Measurements from ENCODE around the gene KRTAP5-11.

KRTAP5-11 gene

DNA sequence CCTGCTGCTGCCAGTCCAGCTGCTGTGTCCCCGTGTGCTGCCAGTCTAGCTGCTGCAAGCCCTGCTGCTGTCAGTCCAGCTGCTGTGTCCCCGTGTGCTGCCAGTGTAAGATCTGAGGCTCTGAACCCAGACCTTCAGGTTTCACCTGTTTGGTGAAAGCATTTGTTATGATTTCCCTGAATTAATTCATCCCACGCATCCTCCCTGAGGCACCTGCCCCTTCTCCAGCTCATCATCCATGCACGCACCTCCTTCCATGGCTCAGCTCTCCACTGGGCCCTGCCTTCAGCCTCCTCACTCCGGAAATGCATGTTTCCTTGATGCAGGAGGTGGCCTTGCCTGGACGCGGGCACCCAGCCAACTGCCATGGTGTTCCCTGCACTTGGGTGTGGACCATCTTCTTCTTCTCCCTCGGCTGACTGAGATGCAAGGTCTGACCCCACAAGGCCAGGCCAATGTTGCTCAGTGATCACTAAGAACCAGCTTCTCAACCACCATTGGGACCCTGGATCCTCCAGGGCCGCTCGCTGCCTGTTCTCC is 16.5 kb downstream of the KRTAP5-11 start:
- no peak overlapping the region for H3K27ac ChIP-seq
- no peak overlapping the region for H3K4me3 ChIP-seq
- H3K9me3 ChIP-seq = no peaks in the 10 kb centered on the region
- no peak for TF ChIP-seq Cebpa-rat (IDR thresholded peaks at IDR 0.05)
- H3K36me3 ChIP-seq = no peaks in the 10 kb centered on the region
- H3K27me3 ChIP-seq = 0 out of 2 replicates have a peak, but pooled peaks cover 6% of the 10 kb centered on the region
- H4K20me1 ChIP-seq = 0 out of 2 replicates have a peak, but pooled peaks cover 6% of the 10 kb centered on the region
- no peak overlapping the region for H3K9ac ChIP-seq
- H3K4me1 ChIP-seq = peaks cover 16% of the 10 kb centered on the region
- peak overlapping the region; percentile 40 for H3K4me2 ChIP-seq

DNA sequence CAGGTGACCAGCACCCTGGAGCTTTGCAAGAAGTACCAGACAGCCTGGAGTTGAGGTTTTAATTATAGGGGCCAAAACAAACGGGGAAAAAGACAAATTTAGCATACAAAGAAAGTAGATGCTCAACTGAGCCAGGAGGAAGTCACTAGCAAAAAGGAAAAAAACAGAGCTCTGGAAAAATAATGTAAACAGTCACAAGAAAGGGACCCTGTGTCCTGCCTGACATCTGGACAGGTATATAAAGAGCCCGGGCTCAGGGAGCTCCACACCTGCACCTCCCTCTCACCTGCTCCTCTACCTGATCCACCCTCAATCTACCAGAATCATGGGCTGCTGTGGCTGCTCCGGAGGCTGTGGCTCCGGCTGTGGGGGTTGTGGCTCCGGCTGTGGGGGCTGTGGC is 17.4 kb downstream of the KRTAP5-11 start, which contains the start of gene KRTAP5-10:
KRTAP5-10 (plus strand) TSS at position 301 of the 400 bp plus-strand sequence; CDS start at position 326, 25 bp downstream.
- H3K27me3 ChIP-seq = 0 out of 2 replicates have a peak, but pooled peaks cover 6% of the 10 kb centered on the region
- no peaks in the 10 kb centered on the region for H3K9me3 ChIP-seq
- no peak for TF ChIP-seq Cebpa-rat (IDR thresholded peaks at IDR 0.05)
- H3K4me3 ChIP-seq = no peak within 1 kb of the TSS
- peak within 1 kb of the TSS; percentile 40 for H3K4me2 ChIP-seq
- no peaks in the 10 kb centered on the region for H3K36me3 ChIP-seq
- H3K9ac ChIP-seq = no peak within 1 kb of the TSS
- no peak within 1 kb of the TSS for H3K27ac ChIP-seq
- H3K4me1 ChIP-seq = peaks cover 16% of the 10 kb centered on the region
- H4K20me1 ChIP-seq = 0 out of 2 replicates have a peak, but pooled peaks cover 6% of the 10 kb centered on the region

DNA sequence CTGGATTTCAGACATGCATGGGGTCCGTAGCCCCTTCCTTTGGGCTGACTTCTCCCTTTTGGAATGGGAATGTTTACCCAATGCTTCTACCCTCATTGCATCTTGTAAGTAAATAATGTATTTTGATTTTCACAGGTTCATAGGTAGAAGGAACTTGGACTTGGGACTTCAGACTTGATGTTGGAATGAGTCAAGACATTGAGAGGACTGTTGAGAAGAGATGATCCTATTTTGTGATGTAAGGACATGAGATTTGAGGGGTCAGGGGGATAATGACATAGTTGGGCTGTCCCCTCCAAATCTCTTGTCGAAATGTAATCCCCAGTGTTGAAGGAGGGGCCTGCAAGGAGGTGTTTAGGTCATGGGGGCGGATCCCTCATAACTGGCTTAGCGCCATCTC is 18.2 kb downstream of the KRTAP5-11 start:
- no peaks in the 10 kb centered on the region for H3K36me3 ChIP-seq
- H3K4me2 ChIP-seq = no peak overlapping the region
- H3K9ac ChIP-seq = no peak overlapping the region
- peaks cover 16% of the 10 kb centered on the region for H3K4me1 ChIP-seq
- TF ChIP-seq Cebpa-rat (IDR thresholded peaks at IDR 0.05) = no peak
- H3K27ac ChIP-seq = no peak overlapping the region
- no peaks in the 10 kb centered on the region for H3K9me3 ChIP-seq
- 0 out of 2 replicates have a peak, but pooled peaks cover 6% of the 10 kb centered on the region for H3K27me3 ChIP-seq
- H4K20me1 ChIP-seq = 0 out of 2 replicates have a peak, but pooled peaks cover 6% of the 10 kb centered on the region
- no peak overlapping the region for H3K4me3 ChIP-seq

DNA sequence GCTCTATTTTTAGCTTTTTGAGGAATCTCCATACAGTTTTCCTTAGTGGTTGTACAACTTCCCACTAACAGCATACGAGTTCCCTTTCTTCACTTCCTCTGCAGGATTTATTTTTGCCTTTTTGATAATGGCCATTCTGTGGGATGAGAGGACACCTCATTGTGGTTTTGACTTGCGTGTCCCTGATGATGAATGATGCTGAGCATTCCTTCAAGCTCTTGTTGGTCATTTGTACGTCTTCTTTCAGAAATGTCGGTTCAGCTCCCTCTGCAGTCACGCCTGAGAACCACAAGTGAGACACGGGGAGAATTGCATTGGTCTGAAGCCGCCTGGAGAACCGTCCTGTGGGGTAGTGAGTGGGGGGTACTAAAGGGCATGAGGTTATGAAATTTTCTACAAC is 19.3 kb downstream of the KRTAP5-11 start:
- Histone ChIP-seq H3K27ac (no peak overlapping the region), H3K9ac (no peak overlapping the region), H3K27me3 (0 out of 2 replicates have a peak, but pooled peaks cover 6% of the 10 kb centered on the region), H3K9me3 (no peaks in the 10 kb centered on the region), H3K4me2 (no peak overlapping the region), H3K36me3 (no peaks in the 10 kb centered on the region), H3K4me3 (no peak overlapping the region), H4K20me1 (0 out of 2 replicates have a peak, but pooled peaks cover 6% of the 10 kb centered on the region), H3K4me1 (peaks cover 16% of the 10 kb centered on the region)
- TF ChIP-seq Cebpa-rat (IDR thresholded peaks at IDR 0.05) = no peak

DNA sequence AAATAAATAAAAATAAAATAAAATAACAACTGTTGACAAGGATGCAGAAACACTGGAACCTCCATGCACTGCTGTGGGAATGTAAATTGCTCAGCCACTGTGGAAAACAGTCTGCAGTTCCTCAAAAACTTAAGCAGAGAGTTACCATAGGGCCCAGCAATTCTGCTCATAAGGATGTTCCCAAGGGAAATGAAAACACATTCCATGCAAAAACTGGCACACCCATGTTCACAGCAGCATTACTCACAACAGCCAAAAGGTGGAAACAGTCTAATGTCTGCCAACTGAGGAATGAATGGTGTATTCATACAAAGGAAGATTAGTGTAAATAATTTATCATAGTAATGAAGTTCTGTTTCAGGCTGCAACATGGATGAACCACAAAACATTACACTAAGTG is 20.6 kb downstream of the KRTAP5-11 start:
- 0 out of 2 replicates have a peak, but pooled peaks cover 6% of the 10 kb centered on the region for H3K27me3 ChIP-seq
- H4K20me1 ChIP-seq = 0 out of 2 replicates have a peak, but pooled peaks cover 6% of the 10 kb centered on the region

DNA sequence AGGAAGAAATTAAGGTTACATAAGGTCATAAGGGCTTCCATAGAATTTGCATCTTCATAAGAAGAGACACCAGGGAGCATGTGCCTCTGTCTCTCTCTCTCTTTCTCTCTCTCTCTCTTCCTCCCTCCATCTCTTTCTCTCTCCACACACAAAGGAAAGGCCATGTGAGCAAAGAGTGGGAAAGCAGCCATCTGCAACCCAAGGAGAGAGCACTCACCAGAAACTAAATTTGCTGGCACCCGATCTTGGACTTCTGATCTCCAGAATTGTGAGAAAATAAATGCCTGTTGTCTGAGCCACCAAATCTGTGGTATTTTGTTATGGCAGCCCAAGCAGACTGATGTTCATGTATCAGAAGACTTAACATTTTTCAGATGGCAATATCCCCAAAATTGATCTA is 23.7 kb downstream of the KRTAP5-11 start:
- Histone ChIP-seq H3K9me3 (no peaks in the 10 kb centered on the region), H4K20me1 (0 out of 2 replicates have a peak, but pooled peaks cover 4% of the 10 kb centered on the region), H3K27ac (no peak overlapping the region), H3K36me3 (no peaks in the 10 kb centered on the region), H3K4me3 (no peak overlapping the region), H3K9ac (no peak overlapping the region), H3K4me2 (no peak overlapping the region), H3K4me1 (no peaks in the 10 kb centered on the region), H3K27me3 (0 out of 2 replicates have a peak, but pooled peaks cover under 1% of the 10 kb centered on the region)
- TF ChIP-seq Cebpa-rat (IDR thresholded peaks at IDR 0.05) = no peak

More for the DNA sequence above, 20.6 kb downstream of the KRTAP5-11 start:
- Histone ChIP-seq H3K4me2 (no peak overlapping the region), H3K4me1 (peaks cover 16% of the 10 kb centered on the region), H3K36me3 (no peaks in the 10 kb centered on the region), H3K9me3 (no peaks in the 10 kb centered on the region), H3K4me3 (no peak overlapping the region), H3K27ac (no peak overlapping the region), H3K9ac (no peak overlapping the region)
- TF ChIP-seq Cebpa-rat (IDR thresholded peaks at IDR 0.05) = no peak

DNA sequence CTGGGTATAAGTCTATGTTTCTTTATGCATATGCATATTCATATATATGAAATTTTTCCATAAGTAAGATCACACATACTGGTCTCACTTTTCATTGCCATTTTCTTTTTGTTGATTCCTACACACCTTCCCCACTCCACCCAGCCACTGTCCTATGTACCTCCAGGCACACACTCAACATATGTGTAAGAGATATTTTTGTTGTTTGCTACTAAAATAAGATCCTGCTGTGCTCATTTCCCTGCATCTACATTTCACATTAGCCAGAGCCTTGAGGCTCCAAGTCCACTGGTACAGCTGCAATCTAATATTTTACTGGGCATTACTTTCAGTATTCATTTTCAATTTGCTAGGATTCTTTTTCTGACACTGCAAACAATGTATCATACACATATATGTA is 25.4 kb downstream of the KRTAP5-11 start:
- no peaks in the 10 kb centered on the region for H3K36me3 ChIP-seq
- no peaks in the 10 kb centered on the region for H4K20me1 ChIP-seq
- H3K4me1 ChIP-seq = no peaks in the 10 kb centered on the region

DNA sequence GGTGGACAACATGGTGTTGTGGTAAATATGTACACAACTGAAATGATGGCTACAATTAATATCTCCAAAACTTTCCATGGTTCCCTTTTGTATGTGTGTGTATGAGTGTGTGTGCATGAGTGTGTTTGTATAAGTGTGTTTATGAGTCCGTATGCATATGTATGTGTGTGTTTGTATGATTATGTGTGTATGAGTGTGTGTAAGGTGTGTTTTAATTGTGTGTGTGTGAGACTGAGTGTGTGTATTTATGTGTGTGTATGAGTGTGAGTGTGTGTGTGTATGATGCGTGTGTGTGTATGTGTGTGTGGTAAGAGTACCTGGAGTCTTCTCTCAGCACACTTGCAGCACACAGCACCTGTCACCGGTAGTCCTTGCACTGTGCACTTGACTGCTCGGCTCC is 26.7 kb downstream of the KRTAP5-11 start:
- no peaks in the 10 kb centered on the region for H3K9me3 ChIP-seq
- H3K27ac ChIP-seq = no peak overlapping the region
- H3K9ac ChIP-seq = no peak overlapping the region
- no peak overlapping the region for H3K4me2 ChIP-seq
- H3K27me3 ChIP-seq = no peaks in the 10 kb centered on the region
- no peaks in the 10 kb centered on the region for H3K36me3 ChIP-seq
- no peak for TF ChIP-seq Cebpa-rat (IDR thresholded peaks at IDR 0.05)
- H4K20me1 ChIP-seq = no peaks in the 10 kb centered on the region
- 0 out of 2 replicates have a peak, but pooled peaks cover 4% of the 10 kb centered on the region for H3K4me1 ChIP-seq
- H3K4me3 ChIP-seq = no peak overlapping the region

More for the DNA sequence above, 25.4 kb downstream of the KRTAP5-11 start:
- no peak for TF ChIP-seq Cebpa-rat (IDR thresholded peaks at IDR 0.05)
- no peak overlapping the region for H3K4me2 ChIP-seq
- H3K9me3 ChIP-seq = no peaks in the 10 kb centered on the region
- H3K4me3 ChIP-seq = no peak overlapping the region
- H3K9ac ChIP-seq = no peak overlapping the region
- no peak overlapping the region for H3K27ac ChIP-seq
- H3K27me3 ChIP-seq = no peaks in the 10 kb centered on the region

DNA sequence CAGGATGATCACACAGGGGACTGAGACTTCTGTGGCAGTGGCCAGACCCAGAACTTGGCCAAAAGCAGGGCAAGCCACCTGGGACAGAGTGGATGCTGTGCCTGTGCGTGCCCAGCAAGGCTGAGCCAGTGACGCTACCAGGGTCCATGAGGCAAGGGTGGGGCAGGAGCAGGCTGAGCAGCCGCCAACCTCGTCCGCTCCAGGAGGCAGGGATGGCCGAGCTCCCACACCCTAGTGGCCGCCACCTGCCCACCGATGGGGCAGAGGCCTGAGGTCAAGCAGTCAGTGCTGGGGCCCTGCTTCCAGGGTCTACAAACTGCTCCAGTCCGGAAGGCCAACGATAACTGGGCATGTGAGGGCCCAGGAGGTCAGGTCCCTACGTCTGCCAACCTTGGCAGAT is 27.2 kb downstream of the KRTAP5-11 start:
- H3K4me1 ChIP-seq = 0 out of 2 replicates have a peak, but pooled peaks cover 4% of the 10 kb centered on the region
- TF ChIP-seq Cebpa-rat (IDR thresholded peaks at IDR 0.05) = no peak
- H3K36me3 ChIP-seq = no peaks in the 10 kb centered on the region
- no peak overlapping the region for H3K9ac ChIP-seq
- no peak overlapping the region for H3K4me3 ChIP-seq
- H3K27me3 ChIP-seq = no peaks in the 10 kb centered on the region
- no peaks in the 10 kb centered on the region for H3K9me3 ChIP-seq
- no peak overlapping the region for H3K27ac ChIP-seq
- H4K20me1 ChIP-seq = no peaks in the 10 kb centered on the region
- no peak overlapping the region for H3K4me2 ChIP-seq

DNA sequence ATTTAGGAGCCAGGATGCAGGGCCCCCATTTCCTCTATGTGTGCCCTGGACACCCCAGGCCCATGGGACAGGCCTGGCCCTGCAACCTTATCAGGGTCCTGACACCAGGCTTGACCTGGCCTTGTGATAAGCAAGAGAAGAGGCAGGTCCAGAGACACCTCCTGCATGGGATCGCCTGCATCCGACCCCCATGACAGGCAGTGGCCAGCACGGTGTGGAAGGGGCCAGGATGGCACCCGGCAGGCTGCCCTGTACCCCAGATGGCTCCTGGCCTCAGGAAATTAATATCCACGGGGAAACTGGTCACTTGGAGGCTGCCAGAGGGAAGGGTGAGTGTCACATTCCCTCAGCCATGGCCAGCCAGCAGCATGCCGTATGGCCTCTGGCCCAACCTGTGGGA is 27.7 kb downstream of the KRTAP5-11 start:
- Histone ChIP-seq H3K4me3 (no peak overlapping the region), H3K36me3 (no peaks in the 10 kb centered on the region), H3K4me2 (no peak overlapping the region), H3K9me3 (no peaks in the 10 kb centered on the region), H3K27me3 (no peaks in the 10 kb centered on the region), H4K20me1 (no peaks in the 10 kb centered on the region), H3K4me1 (0 out of 2 replicates have a peak, but pooled peaks cover 4% of the 10 kb centered on the region), H3K9ac (no peak overlapping the region), H3K27ac (no peak overlapping the region)
- TF ChIP-seq Cebpa-rat (IDR thresholded peaks at IDR 0.05) = no peak

Data from BLaER1 (cell line).